LNCaP clone FGC (cell line): ENCODE measurements around the gene AHDC1.
"Not testable (repeated sequence)": the region's sequence is repeated elsewhere in the genome, so short reads cannot be mapped to it uniquely, and the experiment has no call there.

Source experiments
- DNase-seq: peaks from one replicate; pipeline ENCODE4 v3.0.0-alpha.2; 2011; ENCODE audit warnings: low read depth
- H3K4me3 ChIP-seq: 2 replicates; pipeline ENCODE4 v1.5.1; 2011; ENCODE audit warnings: mild to moderate bottlenecking, low read depth, low read length, control low read depth
- CTCF ChIP-seq: IDR thresholded peaks from 2 replicates; pipeline ENCODE4 v1.5.1; 2012; ENCODE audit warnings: mild to moderate bottlenecking; ENCODE audit not compliant: control insufficient read depth, insufficient read depth; ENCODE audit errors: extremely low read depth

Gene AHDC1

DNA sequence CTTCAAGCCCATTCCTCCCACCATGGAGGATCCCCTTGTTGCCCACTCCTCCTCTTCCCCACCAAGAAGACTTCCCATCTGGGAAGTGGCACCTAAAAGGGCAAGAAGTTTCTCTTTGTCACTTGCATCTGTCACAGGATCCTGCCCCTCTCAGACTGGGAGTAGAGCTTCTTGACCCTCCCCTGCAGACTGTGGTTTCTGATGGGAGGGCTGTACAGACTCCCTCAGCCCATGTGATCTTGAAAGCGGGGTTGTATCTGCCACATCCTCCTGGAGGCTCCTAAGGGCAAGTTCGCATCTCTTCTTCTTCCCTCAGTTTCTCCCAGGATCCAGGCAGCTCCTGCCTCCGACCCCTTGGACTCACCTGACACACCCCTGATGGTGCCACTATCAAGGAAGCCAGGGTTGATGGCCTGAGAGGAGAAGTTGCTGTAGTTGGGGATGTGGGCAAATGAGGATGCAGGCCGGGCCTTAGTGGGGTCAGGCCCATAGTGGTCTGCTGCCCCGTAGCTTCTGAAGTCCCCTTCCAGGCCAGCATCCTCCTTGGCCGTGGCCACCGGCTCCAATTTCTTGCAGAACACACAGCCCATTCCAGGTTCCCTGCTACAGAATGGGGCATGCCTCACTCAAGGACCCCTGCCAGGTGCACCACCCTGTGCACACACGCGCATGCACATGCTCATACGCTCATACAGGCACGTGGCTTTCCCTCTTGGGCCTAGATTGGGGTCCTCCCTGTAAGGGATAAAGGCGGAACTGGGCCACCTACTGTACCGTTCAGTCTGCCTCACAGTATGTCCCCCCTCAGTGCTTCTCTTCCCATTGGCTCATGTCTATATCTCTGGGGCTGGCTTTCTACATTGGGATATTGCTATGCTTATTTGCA is 19.6 kb upstream of the AHDC1 start:
- no peak for TF ChIP-seq CTCF
- no peak overlapping the region for H3K4me3 ChIP-seq
- DNase-seq = no peak

DNA sequence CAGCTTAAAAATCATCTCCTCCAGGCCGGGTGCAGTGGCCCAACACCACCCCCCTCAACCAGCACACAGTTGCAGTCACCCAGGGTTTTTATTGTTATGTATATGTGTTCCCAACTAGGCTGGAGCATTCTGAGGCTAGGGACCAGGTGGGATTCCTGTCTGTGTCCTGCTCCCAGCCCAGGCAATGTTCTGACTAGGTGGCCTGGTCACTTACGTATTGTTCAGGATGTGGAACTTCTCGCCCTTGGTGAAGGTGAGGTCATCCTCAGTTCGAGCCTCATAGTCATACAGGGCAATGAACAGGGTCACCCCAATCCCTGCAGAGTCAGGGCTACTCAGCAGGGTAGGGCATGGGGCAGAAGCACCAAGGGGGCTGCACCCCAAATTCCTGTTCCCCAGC is 18.9 kb upstream of the AHDC1 start:
- H3K4me3 ChIP-seq = no peak overlapping the region
- DNase-seq = no peak
- TF ChIP-seq CTCF = no peak

GRCh38 chr1:27621051-27621920 is 17.3 kb upstream of the AHDC1 start:
- no peak for TF ChIP-seq CTCF
- DNase-seq = no peak
- no peak overlapping the region for H3K4me3 ChIP-seq

DNA sequence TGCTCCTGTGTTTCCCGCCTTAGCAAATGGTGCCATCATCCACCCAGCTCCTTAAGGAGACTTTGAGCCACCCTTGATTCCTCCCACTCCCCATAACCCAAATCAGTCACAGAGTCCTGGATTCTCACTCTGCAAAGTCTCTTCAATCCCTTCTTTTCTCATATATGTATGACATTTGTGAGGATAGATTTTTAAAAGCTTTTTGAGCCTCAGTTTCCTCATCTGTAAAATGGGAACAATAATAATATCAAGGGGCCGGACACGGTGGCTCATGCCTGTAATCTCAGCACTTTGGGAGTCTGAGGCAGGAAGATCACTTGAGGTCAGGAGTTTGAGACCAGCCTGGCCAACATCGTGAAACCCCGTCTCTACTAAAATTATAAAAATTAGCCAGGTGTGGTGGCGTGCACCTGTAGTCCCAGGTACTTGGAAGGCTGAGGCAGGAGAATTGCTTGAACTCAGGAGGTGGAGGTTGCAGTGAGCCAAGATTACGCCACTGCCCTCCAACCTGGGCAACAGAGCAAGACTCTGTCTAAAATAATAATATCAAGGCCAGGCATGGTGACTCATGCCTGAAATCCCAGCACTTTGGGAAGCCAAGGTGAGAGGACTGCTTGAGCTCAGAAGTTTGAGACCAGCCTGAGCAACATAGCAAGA is 16.0 kb upstream of the AHDC1 start:
- DNase-seq, H3K4me3 ChIP-seq: not testable (repeated sequence)

DNA sequence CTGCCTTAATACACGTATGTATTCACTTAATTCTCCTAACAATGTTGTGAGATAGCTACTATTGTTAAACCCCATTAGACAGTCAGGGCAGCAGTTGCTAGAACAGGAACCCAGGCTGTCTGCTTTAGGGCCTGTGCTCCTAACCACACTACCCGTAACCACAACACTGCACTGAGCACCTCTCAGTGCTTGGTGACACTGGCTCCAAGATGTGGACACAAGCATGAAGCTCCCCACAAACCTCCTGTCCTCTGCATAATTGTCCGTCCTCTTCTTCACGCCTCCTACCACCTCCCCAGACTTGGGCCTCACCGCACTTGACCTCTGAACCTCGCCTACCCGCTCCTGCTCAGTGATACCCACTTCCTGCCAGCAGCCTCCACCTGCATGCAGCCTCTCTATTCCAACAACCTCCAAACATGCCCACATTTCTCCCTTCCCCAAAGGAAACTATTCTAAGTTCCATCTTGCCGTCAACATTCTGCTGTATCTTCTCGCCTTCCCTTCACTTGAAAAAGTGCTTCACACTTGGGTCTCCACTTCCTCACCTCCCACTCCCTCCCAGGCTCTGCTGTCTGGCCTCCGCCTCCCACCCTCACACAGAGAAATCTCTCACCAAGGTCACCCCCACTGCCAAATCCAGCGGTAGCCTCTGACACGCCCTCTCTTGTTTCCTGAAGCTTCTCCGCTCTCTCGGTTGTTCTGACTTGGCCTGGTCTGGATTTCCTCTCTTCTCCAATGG is 14.6 kb upstream of the AHDC1 start:
- H3K4me3 ChIP-seq = no peak overlapping the region
- DNase-seq = no peak
- no peak for TF ChIP-seq CTCF

DNA sequence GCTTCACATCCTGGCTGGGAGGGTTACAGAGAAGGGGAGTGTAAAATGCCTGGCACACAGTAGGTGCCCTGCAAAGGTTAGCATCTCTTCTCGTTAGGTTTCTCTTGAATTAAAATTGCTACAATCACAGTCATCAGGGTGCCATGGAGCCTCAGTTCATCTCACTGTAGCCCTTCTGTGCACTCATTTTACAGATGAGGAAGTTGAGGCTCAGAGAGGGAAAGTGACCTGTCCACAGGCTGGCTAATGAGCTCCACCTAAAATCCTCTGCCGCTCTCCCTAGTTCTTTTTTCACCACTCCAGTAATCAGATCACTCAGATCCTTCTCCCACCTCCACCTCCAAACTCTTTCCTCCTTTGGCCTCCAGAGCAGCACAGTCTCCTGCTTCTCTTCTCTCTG is 13.5 kb upstream of the AHDC1 start:
- H3K4me3 ChIP-seq = no peak overlapping the region
- DNase-seq = no peak
- no peak for TF ChIP-seq CTCF
